HCT116 (cell line): ENCODE data around the gene NGFR.

Experiments used
- CEBPB ChIP-seq: IDR thresholded peaks from 2 replicates; pipeline ENCODE4 v1.6.1; 2012; ENCODE audit warnings: low read depth
- EZH2 ChIP-seq: fragments of 200-600 bp; sonication (generic); IDR thresholded peaks from 2 replicates; pipeline ENCODE4 v1.6.1; 2017; ENCODE audit warnings: antibody characterized with exemption, mixed run types
- EZH2phosphoT487 ChIP-seq: fragments of 200-600 bp; IDR thresholded peaks from 2 replicates; pipeline ENCODE4 v1.6.1; 2018; ENCODE audit warnings: antibody characterized with exemption, borderline replicate concordance
- JUND ChIP-seq: IDR thresholded peaks from 2 replicates; pipeline ENCODE4 v1.6.1; 2012
- POLR2A ChIP-seq: IDR thresholded peaks from 2 replicates; pipeline ENCODE4 v1.7.0; 2011; ENCODE audit warnings: borderline replicate concordance; ENCODE audit not compliant: insufficient read depth, insufficient read length; ENCODE audit errors: extremely low read depth
- POLR2AphosphoS5 ChIP-seq: IDR thresholded peaks from 2 replicates; pipeline ENCODE4 v1.6.1; 2011; ENCODE audit warnings: mild to moderate bottlenecking, low read depth, low read length, moderate library complexity
- TCF7L2 ChIP-seq: IDR thresholded peaks from 2 replicates; pipeline ENCODE4 v1.7.0; 2011; ENCODE audit warnings: borderline replicate concordance, inconsistent platforms; ENCODE audit not compliant: insufficient read depth, insufficient read length; ENCODE audit errors: extremely low read depth
- YY1 ChIP-seq: IDR thresholded peaks from 2 replicates; pipeline ENCODE4 v1.6.1; 2011; ENCODE audit warnings: low read length, low read depth, moderate library complexity, mild to moderate bottlenecking; ENCODE audit not compliant: insufficient replicate concordance; ENCODE audit errors: extremely low read depth
- TF ChIP-seq, protein P1 (sequence below), 3 experiments: fragments of 200-600 bp in 1 of 3; sonication (generic) in 1 of 3; IDR thresholded peaks in 2 of 3; conservative IDR thresholded peaks in 1 of 3; 2 replicates each; pipeline ENCODE4 v1.5.1; 2012 to 2017; ENCODE audit warnings: low read depth in 2 of 3, low read length in 2 of 3, antibody characterized with exemption in 1 of 3, borderline replicate concordance in 1 of 3, control low read depth in 1 of 3, mild to moderate bottlenecking in 1 of 3, mixed read lengths in 1 of 3, mixed run types in 1 of 3, moderate library complexity in 1 of 3; ENCODE audit not compliant: insufficient read depth in 1 of 3

DNA sequence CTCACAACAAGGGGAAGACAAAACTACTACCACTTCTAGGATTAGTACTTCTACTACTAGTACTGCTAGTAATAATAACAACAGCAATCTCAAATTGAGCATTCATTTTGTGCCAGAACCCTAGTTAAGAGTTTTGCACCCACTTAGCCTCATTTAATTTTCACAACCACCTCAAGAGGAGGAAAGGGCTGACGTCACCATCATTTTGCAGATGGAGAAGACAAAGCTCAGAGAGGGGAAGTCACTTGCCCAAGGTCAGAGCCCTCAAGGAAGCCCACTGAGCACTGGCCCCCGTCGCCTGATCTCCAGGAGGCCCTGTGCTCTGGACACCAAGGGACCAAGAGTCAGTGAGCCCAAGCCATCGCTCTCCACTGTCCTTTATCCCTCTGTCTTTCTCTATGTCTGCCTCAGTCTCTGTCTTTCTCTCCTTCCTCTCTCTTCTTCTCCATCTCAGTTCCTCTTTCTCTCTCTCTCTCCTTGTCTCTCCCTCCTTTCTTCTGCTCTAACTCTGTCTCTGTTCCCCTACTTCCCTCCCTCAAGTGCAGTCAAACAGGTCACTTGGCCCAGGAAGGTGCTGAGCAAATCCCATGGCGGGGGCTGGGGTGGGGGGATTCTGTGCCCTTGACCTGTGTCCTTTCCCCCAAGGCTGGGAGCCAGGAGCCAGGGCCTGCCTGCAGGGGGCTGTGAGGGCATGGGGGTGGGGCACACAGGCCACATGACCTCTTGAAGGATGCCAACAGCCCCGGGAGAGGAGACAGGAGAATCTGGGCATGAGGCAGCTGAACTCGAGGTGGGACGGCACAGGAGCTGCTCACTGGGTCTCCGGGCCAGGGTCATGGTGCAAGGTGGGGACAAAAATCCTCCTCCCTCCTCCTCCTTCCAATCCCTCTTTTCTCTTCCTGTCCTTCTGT lies 11.2 kb upstream of the NGFR start:
- no peak for TF ChIP-seq TCF7L2
- TF ChIP-seq, protein P1, sequence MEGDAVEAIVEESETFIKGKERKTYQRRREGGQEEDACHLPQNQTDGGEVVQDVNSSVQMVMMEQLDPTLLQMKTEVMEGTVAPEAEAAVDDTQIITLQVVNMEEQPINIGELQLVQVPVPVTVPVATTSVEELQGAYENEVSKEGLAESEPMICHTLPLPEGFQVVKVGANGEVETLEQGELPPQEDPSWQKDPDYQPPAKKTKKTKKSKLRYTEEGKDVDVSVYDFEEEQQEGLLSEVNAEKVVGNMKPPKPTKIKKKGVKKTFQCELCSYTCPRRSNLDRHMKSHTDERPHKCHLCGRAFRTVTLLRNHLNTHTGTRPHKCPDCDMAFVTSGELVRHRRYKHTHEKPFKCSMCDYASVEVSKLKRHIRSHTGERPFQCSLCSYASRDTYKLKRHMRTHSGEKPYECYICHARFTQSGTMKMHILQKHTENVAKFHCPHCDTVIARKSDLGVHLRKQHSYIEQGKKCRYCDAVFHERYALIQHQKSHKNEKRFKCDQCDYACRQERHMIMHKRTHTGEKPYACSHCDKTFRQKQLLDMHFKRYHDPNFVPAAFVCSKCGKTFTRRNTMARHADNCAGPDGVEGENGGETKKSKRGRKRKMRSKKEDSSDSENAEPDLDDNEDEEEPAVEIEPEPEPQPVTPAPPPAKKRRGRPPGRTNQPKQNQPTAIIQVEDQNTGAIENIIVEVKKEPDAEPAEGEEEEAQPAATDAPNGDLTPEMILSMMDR (IDR thresholded peaks at IDR 0.05 in 2 of 3, conservative IDR thresholded peaks at IDR 0.05 in 1 of 3; ENCODE audit: borderline replicate concordance in 1 of 3, insufficient read depth in 1 of 3, low read depth in 2 of 3, low read length in 2 of 3): no peak
- no peak for TF ChIP-seq EZH2
- no peak for TF ChIP-seq EZH2phosphoT487
- no peak for TF ChIP-seq POLR2A
- no peak for TF ChIP-seq JUND
- no peak for TF ChIP-seq YY1
- no peak for TF ChIP-seq POLR2AphosphoS5
- TF ChIP-seq CEBPB: no peak
